Epithelial cell of esophagus (primary cell): ENCODE measurements around the gene IL2RA.
"Not testable (repeated sequence)": the region's sequence is repeated elsewhere in the genome, so short reads cannot be mapped to it uniquely, and the experiment has no call there.

Experiments
- DNase-seq: peaks from one replicate; pipeline ENCODE4 v3.0.0; 2010; ENCODE audit warnings: low read depth
- H3K4me3 ChIP-seq: 2 replicates; pipeline ENCODE4 v1.5.1; 2011; ENCODE audit warnings: mild to moderate bottlenecking, low read length, control low read depth
- TF ChIP-seq, protein P1 (sequence below): IDR thresholded peaks from 2 replicates; pipeline ENCODE4 v1.5.1; 2011; ENCODE audit warnings: low read depth, mild to moderate bottlenecking, low read length, control low read depth, inconsistent platforms; ENCODE audit not compliant: insufficient read depth; ENCODE audit errors: missing control alignments

Gene IL2RA

DNA sequence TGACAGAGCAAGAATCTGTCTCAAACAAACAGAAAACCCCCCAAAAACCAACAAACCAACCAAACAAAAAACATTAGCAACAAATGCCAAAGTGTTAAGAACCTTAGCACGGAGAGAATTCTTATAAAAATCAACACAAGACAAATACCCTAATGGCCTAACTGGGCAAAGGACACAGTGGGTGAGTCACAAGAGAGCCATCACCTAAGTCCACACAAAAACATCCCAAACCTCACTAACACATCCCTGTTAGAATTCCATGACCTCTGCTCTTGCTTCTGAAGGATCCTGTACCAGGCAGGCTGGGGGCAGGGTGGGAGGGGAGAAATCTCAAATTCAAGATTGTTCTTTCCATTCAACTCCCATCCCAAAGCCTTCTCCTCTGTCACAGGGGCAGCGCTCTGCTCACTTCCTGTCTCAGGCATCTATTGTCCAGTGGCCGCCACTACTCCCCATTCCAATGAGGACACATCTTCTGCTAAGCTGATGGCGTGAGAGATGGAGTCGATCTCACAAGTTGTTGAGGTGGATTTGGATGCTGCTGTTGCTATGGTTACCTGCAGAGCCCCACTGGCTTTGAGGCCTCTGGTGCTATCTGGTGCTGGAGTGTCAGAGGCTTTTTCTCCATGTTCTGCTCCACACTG, 94.0 kb downstream of the IL2RA start:
- TF ChIP-seq, protein P1, sequence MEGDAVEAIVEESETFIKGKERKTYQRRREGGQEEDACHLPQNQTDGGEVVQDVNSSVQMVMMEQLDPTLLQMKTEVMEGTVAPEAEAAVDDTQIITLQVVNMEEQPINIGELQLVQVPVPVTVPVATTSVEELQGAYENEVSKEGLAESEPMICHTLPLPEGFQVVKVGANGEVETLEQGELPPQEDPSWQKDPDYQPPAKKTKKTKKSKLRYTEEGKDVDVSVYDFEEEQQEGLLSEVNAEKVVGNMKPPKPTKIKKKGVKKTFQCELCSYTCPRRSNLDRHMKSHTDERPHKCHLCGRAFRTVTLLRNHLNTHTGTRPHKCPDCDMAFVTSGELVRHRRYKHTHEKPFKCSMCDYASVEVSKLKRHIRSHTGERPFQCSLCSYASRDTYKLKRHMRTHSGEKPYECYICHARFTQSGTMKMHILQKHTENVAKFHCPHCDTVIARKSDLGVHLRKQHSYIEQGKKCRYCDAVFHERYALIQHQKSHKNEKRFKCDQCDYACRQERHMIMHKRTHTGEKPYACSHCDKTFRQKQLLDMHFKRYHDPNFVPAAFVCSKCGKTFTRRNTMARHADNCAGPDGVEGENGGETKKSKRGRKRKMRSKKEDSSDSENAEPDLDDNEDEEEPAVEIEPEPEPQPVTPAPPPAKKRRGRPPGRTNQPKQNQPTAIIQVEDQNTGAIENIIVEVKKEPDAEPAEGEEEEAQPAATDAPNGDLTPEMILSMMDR: no peak
- DNase-seq: no peak
- H3K4me3 ChIP-seq: no peak overlapping the region

DNA sequence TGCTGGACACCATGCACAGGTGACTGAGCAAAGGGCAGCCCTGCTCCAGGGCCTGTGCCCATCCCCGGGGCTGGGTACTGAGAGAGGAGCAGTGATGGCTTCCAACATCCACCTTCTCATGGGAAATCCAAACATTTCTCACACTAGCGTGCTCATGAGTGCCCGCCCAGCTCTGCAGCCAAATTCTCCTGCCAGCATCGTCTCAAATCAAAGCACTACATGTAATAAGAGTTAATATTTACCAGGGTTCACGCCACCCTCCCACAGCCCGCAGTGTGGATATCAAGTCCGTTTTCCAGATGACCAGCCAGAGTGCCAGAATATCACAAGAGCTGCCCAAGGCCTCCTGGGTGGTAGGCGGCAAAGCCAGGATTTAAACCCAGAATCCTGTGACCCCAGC, 96.9 kb downstream of the IL2RA start:
- TF ChIP-seq, protein P1: no peak
- no peak for DNase-seq
- no peak overlapping the region for H3K4me3 ChIP-seq

DNA sequence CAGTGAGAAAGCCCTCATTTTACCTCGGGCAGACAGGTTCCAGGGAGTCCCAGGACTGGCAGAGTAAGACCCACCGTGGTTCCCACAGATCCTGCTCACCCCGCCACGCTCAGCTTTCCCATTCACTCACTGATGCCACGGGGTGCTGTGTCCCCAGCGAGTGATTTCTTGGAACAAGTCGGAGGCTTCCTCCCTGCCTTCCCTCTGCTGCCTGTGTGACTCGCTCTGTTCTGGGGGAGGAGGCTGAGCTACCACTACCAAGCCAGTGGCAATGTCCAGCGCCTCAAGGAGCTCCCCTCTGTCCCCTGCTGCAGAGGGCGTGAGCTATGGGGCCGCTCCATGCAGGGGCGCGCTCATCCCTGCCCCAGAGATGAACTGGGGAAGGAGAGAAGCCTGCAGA, 97.4 kb downstream of the IL2RA start:
- DNase-seq: no peak
- H3K4me3 ChIP-seq: no peak overlapping the region
- TF ChIP-seq, protein P1: no peak

DNA sequence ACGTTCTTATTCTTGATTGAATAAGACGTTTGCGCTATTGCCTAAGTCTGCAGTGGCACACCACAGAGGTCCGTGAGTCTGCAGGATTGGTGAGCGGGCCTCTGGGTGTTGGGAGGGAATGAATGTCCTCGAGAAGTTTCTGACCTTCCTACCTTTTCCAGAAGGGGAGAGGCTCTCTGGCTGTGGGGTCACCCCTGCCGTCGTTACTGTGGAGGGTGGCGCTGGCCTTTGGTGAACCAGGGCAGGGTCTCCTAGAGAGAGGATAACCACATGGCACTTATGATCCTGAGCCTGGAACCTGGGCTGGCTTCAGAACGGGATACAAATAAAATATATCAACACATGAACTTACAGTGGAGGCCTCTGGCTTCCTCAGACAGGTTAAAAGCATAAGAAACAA, 98.6 kb downstream of the IL2RA start:
- no peak overlapping the region for H3K4me3 ChIP-seq
- TF ChIP-seq, protein P1: no peak
- no peak for DNase-seq

DNA sequence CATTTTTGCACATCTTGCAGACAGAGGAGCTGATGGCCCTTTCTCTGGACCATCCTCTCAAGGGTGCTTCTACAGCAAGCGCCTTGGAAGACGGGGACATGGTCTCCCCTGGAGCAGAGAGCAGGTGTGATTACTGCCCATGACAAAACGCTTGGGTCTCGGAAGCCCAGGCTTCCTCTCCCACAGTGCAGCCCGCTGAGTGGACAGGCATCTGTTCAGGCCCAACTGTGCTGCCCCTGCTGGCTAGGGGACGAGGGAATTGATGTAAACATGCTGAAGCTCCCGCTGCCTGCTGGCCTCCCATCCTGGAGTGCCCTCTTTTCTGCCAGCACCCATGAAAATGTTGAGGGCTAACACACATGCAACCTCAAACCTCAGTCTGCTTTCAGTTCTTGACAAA, 99.1 kb downstream of the IL2RA start:
- TF ChIP-seq, protein P1: no peak
- no peak overlapping the region for H3K4me3 ChIP-seq
- DNase-seq: no peak

DNA sequence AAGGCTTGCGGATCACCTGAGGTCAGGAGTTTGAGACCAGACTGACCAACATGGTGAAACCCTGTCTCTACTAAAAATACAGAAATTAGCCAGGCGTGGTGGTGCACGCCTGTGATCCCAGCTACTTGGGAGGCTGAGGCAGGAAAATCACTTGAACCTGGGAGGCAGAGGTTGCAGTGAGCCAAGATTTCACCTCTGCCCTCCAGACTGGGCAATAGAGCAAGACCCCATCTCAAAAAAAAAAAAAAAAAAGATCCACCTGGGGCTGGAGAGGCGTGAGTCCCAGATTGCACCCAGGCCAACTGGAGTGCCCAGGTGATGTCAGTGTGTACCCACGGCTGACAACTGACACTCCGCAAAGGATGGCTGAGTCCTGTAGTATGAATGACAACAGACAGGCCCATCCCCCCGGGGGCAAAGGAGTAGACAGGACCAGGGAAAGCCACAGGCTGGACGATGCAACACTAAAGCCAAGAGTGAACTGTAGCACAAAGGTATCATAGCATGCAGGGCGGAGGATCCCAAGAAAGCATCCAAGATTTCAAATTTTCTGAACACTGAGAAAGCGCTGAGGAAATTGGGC, 99.7 kb downstream of the IL2RA start:
- DNase-seq, H3K4me3 ChIP-seq: not testable (repeated sequence)

DNA sequence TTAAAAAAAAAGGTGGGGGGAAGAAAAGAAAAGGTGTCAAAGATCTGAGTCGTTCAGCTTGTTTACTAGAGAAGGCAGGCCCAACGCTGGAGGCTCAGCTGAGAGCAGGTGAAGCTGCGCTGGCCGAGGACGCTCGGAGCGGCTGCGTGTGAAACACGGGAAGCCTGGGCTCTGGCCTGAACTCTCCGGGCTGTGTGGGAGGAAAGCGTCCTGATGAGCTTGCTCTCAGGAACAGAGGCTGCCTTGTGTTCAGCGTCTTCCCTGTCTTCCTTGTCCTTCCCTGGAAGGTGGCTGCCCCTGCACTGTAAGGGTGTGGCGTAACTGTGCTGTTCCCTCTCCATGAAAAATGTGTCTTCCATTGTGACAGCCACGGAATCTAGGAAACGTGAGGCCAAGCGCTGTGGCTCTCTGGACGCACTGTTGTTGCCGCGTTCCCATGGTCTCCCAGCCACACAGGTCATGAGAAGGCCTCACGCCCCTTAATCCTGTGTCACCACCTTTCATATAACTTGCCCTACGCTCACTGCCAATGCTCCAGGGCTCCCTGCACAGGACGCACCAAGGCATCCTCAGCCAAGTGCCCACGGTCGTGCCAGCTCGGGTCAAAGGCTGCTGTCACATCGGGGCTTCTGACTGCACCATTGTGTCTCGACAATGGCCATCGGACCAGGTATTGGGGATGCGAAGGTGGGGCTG, 100.6 kb downstream of the IL2RA start:
- no peak overlapping the region for H3K4me3 ChIP-seq
- DNase-seq: no peak
- TF ChIP-seq, protein P1: no peak

DNA sequence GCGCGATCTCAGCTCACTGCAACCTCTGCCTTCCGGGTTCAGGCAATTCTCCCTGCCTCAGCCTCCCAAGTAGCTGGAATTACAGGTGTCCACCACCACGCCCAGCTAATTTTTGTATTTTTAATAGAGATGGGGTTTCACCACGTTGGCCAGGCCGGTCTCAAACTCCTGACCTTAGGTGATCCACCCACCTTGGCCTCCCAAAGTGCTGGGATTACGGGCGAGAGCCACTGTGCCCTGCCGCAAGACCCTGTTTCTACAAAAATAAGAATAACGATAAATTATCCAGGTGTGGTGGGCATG, 101.2 kb downstream of the IL2RA start:
- DNase-seq, H3K4me3 ChIP-seq: not testable (repeated sequence)
